Caco-2 (cell line): ENCODE results near the gene UBE2J2. TPM values are rescaled to one million over a fixed set of nuclear protein-coding genes. Genes with fewer than 3 reads are reported as not detected.

Source experiments
- BruUV-seq: library from RNA; stranded (reverse); fragments of 400-500 nt; replicated peaks from 2 replicates; lab custom pipeline; 2021; lab: Mats Ljungman, UMichigan
- CTCF ChIA-PET: fragments of 300-600 bp; sonication (Branson Sonifier 250); formaldehyde crosslinking; loops from one replicate; lab custom pipeline; 2022; ENCODE audit warnings: antibody characterized with exemption; lab: Charles Lee
- POLR2A ChIA-PET: fragments of 300-600 bp; sonication (Branson Sonifier 250); formaldehyde crosslinking; loops from one replicate; lab custom pipeline; 2022; ENCODE audit warnings: antibody characterized with exemption; lab: Charles Lee
- DNase-seq, 2 experiments: peaks; one replicate each; pipeline versions ENCODE4 v3.0.0 to v3.0.0-alpha.2; 2020 to 2022
- H3K27me3 ChIP-seq: replicated peaks from 2 replicates; pipeline ENCODE4 v1.6.0; 2011; ENCODE audit warnings: low read length; ENCODE audit not compliant: control insufficient read depth, insufficient read depth
- H3K36me3 ChIP-seq: 2 replicates; pipeline ENCODE4 v1.5.1; 2011; ENCODE audit warnings: low read length; ENCODE audit not compliant: control insufficient read depth, insufficient read depth
- H3K4me1 ChIP-seq: fragments of 250-450 bp; sonication (Bioruptor Pico); 2 replicates; pipeline ENCODE4 v1.5.1; 2020; ENCODE audit warnings: mild to moderate bottlenecking
- H3K4me3 ChIP-seq: 2 replicates; pipeline ENCODE4 v1.5.1; 2011; ENCODE audit warnings: low read depth, mild to moderate bottlenecking, control low read depth, low read length
- H3K9me3 ChIP-seq: fragments of 250-450 bp; sonication (Bioruptor Pico); 2 replicates; pipeline ENCODE4 v1.5.1; 2020; ENCODE audit warnings: mild to moderate bottlenecking, moderate library complexity
- H3K27ac Mint-ChIP-seq: one replicate; pipeline ENCODE4 v1.8.0; 2022; ENCODE audit warnings: mixed read lengths; ENCODE audit not compliant: unreplicated experiment
- H3K27me3 Mint-ChIP-seq: one replicate; pipeline ENCODE4 v1.8.0; 2022; ENCODE audit warnings: mixed read lengths; ENCODE audit not compliant: insufficient read depth, unreplicated experiment
- H3K36me3 Mint-ChIP-seq: one replicate; pipeline ENCODE4 v1.8.0; 2022; ENCODE audit warnings: mild to moderate bottlenecking, mixed read lengths; ENCODE audit not compliant: insufficient read depth, unreplicated experiment
- H3K4me1 Mint-ChIP-seq: one replicate; pipeline ENCODE4 v1.8.0; 2022; ENCODE audit warnings: low read depth, mixed read lengths; ENCODE audit not compliant: unreplicated experiment
- H3K4me3 Mint-ChIP-seq: one replicate; pipeline ENCODE4 v1.8.0; 2022; ENCODE audit warnings: mild to moderate bottlenecking, moderate library complexity, mixed read lengths; ENCODE audit not compliant: unreplicated experiment
- H3K9me3 Mint-ChIP-seq: one replicate; pipeline ENCODE4 v1.8.0; 2022; ENCODE audit warnings: mixed read lengths; ENCODE audit not compliant: unreplicated experiment
- intact Hi-C: fragments of 100-400 bp; cut with micrococcal nuclease; formaldehyde crosslinking; loops from one replicate; pipeline ENCODE4 v1.10.0; 2022; ENCODE audit not compliant: unreplicated experiment
- total RNA-seq: library from RNA; stranded (reverse); gene quantifications from 2 replicates; pipeline ENCODE4 v1.2.3, GENCODE V29; 2022
- TF ChIP-seq, protein P1 (sequence below), 2 experiments: fragments of 200-600 bp in 1 of 2; IDR thresholded peaks; 1 replicate in 1 of 2; 2 replicates in 1 of 2; pipeline versions ENCODE4 v1.5.1 to v1.8.0; 2011 to 2022; ENCODE audit warnings: antibody characterized with exemption in 1 of 2, control low read depth in 1 of 2, inconsistent platforms in 1 of 2, low read depth in 1 of 2, low read length in 1 of 2, mild to moderate bottlenecking in 1 of 2, moderate library complexity in 1 of 2; ENCODE audit not compliant: insufficient read depth in 1 of 2, severe bottlenecking in 1 of 2, unreplicated experiment in 1 of 2

The UBE2J2 gene
- total RNA-seq, 1 experiment from 2014 or later: 57.2 TPM

DNA sequence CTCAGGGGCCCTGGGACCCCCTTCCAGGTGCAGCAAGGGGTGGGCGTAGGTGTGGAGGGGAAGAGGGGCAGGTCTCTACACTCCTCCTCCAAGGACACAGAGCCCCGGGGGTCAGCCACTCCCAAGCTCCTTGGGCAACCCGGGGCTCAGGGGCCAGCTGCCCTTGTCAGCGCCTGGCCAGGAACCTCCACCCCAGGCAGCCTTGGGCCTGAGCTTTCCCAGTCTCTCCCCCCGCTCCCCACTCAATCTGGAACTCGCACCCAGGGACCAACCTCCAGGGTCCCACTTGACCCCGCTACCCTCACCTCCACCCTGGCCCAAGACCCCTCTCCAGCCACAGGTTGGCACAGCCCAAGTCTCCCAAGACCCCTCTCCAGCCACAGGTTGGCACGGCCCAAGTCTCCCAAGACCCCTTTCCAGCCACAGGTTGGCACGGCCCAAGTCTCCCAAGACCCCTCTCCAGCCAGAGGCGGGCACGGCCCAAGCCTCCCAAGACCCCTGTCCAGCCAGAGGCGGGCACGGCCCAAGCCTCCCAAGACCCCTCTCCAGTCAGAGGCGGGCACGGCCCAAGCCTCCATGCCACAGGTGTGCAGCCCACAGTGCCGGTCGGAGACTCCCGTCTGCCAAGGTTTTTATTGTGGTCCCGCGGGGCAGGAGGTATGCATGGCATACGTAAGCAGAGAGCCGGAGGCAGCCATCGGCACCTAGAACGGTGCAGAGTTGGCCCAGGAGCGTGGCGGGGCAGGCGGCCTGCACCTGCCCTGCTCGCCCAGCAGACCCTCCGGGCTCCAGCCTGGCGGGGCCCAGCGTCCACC lies 62.7 kb downstream of the UBE2J2 start:
- H3K4me3 Mint-ChIP-seq: no peak overlapping the region
- no peaks in the 10 kb centered on the region for H3K4me1 ChIP-seq
- no peaks in the 10 kb centered on the region for H3K4me1 Mint-ChIP-seq
- no peaks in the 10 kb centered on the region for H3K9me3 ChIP-seq
- POLR2A ChIA-PET: no interaction called here
- no peaks in the 10 kb centered on the region for H3K27me3 ChIP-seq
- TF ChIP-seq, protein P1, sequence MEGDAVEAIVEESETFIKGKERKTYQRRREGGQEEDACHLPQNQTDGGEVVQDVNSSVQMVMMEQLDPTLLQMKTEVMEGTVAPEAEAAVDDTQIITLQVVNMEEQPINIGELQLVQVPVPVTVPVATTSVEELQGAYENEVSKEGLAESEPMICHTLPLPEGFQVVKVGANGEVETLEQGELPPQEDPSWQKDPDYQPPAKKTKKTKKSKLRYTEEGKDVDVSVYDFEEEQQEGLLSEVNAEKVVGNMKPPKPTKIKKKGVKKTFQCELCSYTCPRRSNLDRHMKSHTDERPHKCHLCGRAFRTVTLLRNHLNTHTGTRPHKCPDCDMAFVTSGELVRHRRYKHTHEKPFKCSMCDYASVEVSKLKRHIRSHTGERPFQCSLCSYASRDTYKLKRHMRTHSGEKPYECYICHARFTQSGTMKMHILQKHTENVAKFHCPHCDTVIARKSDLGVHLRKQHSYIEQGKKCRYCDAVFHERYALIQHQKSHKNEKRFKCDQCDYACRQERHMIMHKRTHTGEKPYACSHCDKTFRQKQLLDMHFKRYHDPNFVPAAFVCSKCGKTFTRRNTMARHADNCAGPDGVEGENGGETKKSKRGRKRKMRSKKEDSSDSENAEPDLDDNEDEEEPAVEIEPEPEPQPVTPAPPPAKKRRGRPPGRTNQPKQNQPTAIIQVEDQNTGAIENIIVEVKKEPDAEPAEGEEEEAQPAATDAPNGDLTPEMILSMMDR (IDR thresholded peaks at IDR 0.05; ENCODE audit: insufficient read depth in 1 of 2, low read depth in 1 of 2, low read length in 1 of 2, severe bottlenecking in 1 of 2, unreplicated experiment in 1 of 2): no peak
- H3K36me3 ChIP-seq: no peaks in the 10 kb centered on the region
- no TSS peak for BruUV-seq
- intact Hi-C loops: no loop called here
- no peak overlapping the region for H3K27ac Mint-ChIP-seq
- H3K4me3 ChIP-seq: no peak overlapping the region
- no peak for DNase-seq
- CTCF ChIA-PET: no interaction called here
- no peaks in the 10 kb centered on the region for H3K27me3 Mint-ChIP-seq
- no peaks in the 10 kb centered on the region for H3K36me3 Mint-ChIP-seq
- H3K9me3 Mint-ChIP-seq: no peaks in the 10 kb centered on the region

DNA sequence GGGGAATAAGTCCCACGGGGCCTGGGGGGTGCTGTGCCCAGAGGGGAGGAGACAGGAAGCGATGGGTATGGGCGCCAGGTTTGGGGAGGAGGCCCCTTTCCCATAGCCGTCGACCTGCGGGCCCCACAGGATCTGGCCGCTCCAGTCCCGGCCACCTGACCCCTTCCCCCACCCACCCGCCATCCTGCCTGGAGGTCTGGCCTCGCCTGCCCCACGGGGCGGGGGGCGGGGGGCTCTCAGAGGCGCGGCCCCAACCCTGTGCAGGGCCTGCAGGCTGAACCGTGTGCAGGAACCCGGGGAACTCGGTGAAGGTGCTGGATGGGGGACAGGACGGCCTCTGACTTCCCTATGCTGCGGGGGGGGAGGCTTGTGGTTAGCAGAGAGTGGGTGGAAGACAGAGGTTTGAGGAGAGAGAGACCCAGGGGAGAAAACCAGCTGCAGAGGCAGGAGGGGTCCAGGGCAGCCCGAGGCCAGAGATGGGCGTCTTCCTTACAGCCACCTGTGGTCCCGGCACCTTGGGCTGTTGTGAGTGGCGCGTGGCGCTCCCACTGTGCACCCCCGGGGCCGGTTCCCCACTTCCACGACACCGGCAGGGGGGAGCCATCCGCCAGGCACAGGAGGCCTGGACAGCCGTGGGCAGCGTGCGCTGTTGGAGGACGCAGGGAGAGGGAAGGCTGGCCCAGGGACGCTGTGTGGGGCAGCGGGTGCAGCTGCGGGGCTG lies 64.8 kb downstream of the UBE2J2 start:
- H3K27ac Mint-ChIP-seq: no peak overlapping the region

DNA sequence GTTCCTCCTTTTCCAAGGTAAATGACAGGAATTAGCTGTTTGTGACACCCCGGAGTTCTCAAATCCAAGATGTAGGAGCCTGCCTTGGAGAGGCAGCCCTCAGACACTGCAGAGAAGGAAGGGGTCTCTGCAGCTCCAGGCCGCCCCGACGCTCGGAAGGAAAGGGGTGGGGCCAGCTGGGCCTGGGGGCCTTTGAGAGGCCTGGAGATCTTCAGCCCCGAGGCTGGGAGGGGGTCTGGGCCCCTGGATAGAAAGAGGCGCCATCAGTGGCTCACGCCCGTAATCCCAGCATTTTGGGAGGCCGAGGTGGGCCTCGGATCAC lies 66.1 kb downstream of the UBE2J2 start:
- Mint-ChIP-seq H3K27ac (no peak overlapping the region), H3K9me3 (no peaks in the 10 kb centered on the region), H3K27me3 (no peaks in the 10 kb centered on the region), H3K36me3 (no peaks in the 10 kb centered on the region), H3K4me3 (no peak overlapping the region), H3K4me1 (no peaks in the 10 kb centered on the region)
- Histone ChIP-seq H3K9me3 (no peaks in the 10 kb centered on the region), H3K36me3 (no peaks in the 10 kb centered on the region), H3K4me3 (no peak overlapping the region), H3K4me1 (no peaks in the 10 kb centered on the region), H3K27me3 (no peaks in the 10 kb centered on the region)
- ChIA-PET CTCF (interaction anchor here (0.6 kb wide), 1 partner anchor 133 kb away, joined by 3 read pairs; the partner anchor contains the start of gene RNF223), POLR2A (interaction anchor here (0.5 kb wide), 1 partner anchor 95 kb away, joined by 4 read pairs; no protein-coding TSS in a partner anchor)
- TF ChIP-seq, protein P1 (IDR thresholded peaks at IDR 0.05; ENCODE audit: insufficient read depth in 1 of 2, low read depth in 1 of 2, low read length in 1 of 2, severe bottlenecking in 1 of 2, unreplicated experiment in 1 of 2): no peak
- no peak for DNase-seq
- intact Hi-C loops: no loop called here
- BruUV-seq: no TSS peak

More for the DNA sequence above, 64.8 kb downstream of the UBE2J2 start:
- no peak overlapping the region for H3K4me3 ChIP-seq
- no TSS peak for BruUV-seq
- H3K27me3 ChIP-seq: no peaks in the 10 kb centered on the region
- POLR2A ChIA-PET: no interaction called here
- H3K27me3 Mint-ChIP-seq: no peaks in the 10 kb centered on the region
- no peaks in the 10 kb centered on the region for H3K9me3 ChIP-seq
- no peak overlapping the region for H3K4me3 Mint-ChIP-seq
- no peak for DNase-seq
- no peaks in the 10 kb centered on the region for H3K36me3 Mint-ChIP-seq
- H3K4me1 Mint-ChIP-seq: no peaks in the 10 kb centered on the region
- intact Hi-C loops: no loop called here
- no peaks in the 10 kb centered on the region for H3K9me3 Mint-ChIP-seq
- H3K4me1 ChIP-seq: no peaks in the 10 kb centered on the region
- TF ChIP-seq, protein P1 (IDR thresholded peaks at IDR 0.05; ENCODE audit: insufficient read depth in 1 of 2, low read depth in 1 of 2, low read length in 1 of 2, severe bottlenecking in 1 of 2, unreplicated experiment in 1 of 2): no peak
- no peaks in the 10 kb centered on the region for H3K36me3 ChIP-seq
- CTCF ChIA-PET: no interaction called here
